A549 (cell line): ENCODE results near the gene DCAF6. TPM values are rescaled to one million over a fixed set of nuclear protein-coding genes. Genes with fewer than 3 reads are reported as not detected.

ENCODE experiments used
- ATAC-seq, 2 experiments: fragments of 200-7000 bp in 1 of 2; fragments of >200 bp in 1 of 2; cut with Nextera tagmentation in 1 of 2; cut with Tn5 transposase in 1 of 2; 3 replicates each; pipeline versions ENCODE4 v1.8.0 to v1.9.1; 2018 to 2020; ENCODE audit warnings: mild to moderate bottlenecking in 1 of 2, moderate library complexity in 1 of 2
- CTCF ChIA-PET: fragments of 300-600 bp; sonication (Branson Sonifier 250); formaldehyde crosslinking; extraction: SDS; loops from one replicate; lab custom pipeline; 2021; ENCODE audit warnings: antibody characterized with exemption, inconsistent platforms; lab: Yijun Ruan, JAX
- POLR2A ChIA-PET: fragments of 350-600 bp; formaldehyde crosslinking; extraction: SDS; loops from one replicate; lab custom pipeline; 2021; ENCODE audit warnings: antibody characterized with exemption, inconsistent platforms; lab: Yijun Ruan, JAX
- DNase-seq, 2 experiments: peaks; one replicate each; pipeline versions ENCODE4 v3.0.0 to v3.0.0-alpha.2; 2011 to 2016; ENCODE audit warnings: low read depth in 1 of 2, low spot score in 1 of 2
- FAIRE-seq: peaks from 2 replicates; lab custom pipeline; 2011; peaks lifted over from hg19 to GRCh38; lab: Jason Lieb, UNC
- H3K27ac ChIP-seq, 2 experiments: fragments of >200 bp; sonication (Bioruptor Twin); formaldehyde crosslinking; 3 replicates each; pipeline ENCODE4 v1.5.1; 2016 to 2017
- H3K4me1 ChIP-seq: fragments of >200 bp; sonication (Bioruptor Twin); formaldehyde crosslinking; 3 replicates; pipeline ENCODE4 v1.6.1; 2016
- H3K4me2 ChIP-seq: fragments of >200 bp; sonication (Bioruptor Twin); formaldehyde crosslinking; 3 replicates; pipeline ENCODE4 v1.6.1; 2016
- H3K4me3 ChIP-seq: fragments of >200 bp; sonication (Bioruptor Twin); formaldehyde crosslinking; 3 replicates; pipeline ENCODE4 v1.5.1; 2016
- H3K9me3 ChIP-seq: fragments of >200 bp; sonication (Bioruptor Twin); formaldehyde crosslinking; 3 replicates; pipeline ENCODE4 v1.6.1; 2016
- CBX2 ChIP-seq: fragments of 200-600 bp; sonication (generic); IDR thresholded peaks from 2 replicates; pipeline ENCODE4 v1.6.1; 2016; ENCODE audit warnings: low read depth, mild to moderate bottlenecking, borderline replicate concordance
- E2F6 ChIP-seq: IDR thresholded peaks from 2 replicates; pipeline ENCODE4 v1.6.1; 2012; ENCODE audit warnings: low read depth, borderline replicate concordance
- ESRRA ChIP-seq: fragments of 150-350 bp; IDR thresholded peaks from 2 replicates; pipeline ENCODE4 v1.6.1; 2014; ENCODE audit warnings: mild to moderate bottlenecking, low read length, borderline replicate concordance
- FOXS1 ChIP-seq: fragments of 250-450 bp; sonication (Bioruptor Pico); IDR thresholded peaks from 2 replicates; pipeline ENCODE4 v1.5.0; 2020; ENCODE audit warnings: mild to moderate bottlenecking, moderate library complexity
- HES2 ChIP-seq: fragments of >200 bp; sonication (Bioruptor Twin); formaldehyde crosslinking; IDR thresholded peaks from 2 replicates; pipeline ENCODE4 v1.6.1; 2016
- HEYL ChIP-seq: fragments of 250-450 bp; sonication (Bioruptor Pico); IDR thresholded peaks from 2 replicates; pipeline ENCODE4 v1.8.0; 2021; ENCODE audit warnings: mild to moderate bottlenecking, moderate library complexity
- JUN ChIP-seq, 2 experiments: fragments of >200 bp; sonication (Bioruptor Twin); formaldehyde crosslinking; IDR thresholded peaks; 2 replicates in 1 of 2; 3 replicates in 1 of 2; pipeline ENCODE4 v1.6.1; 2016 to 2017
- JUNB ChIP-seq: fragments of >200 bp; sonication (Bioruptor Twin); formaldehyde crosslinking; IDR thresholded peaks from 2 replicates; pipeline ENCODE4 v1.6.1; 2016
- KDM5A ChIP-seq: fragments of 200-600 bp; sonication (generic); IDR thresholded peaks from 2 replicates; pipeline ENCODE4 v1.6.1; 2016; ENCODE audit warnings: antibody characterized with exemption, mild to moderate bottlenecking
- NR3C1 ChIP-seq: fragments of >200 bp; sonication (Bioruptor Twin); formaldehyde crosslinking; IDR thresholded peaks from 3 replicates; pipeline ENCODE4 v1.6.1; 2017
- POLR2AphosphoS2 ChIP-seq: conservative IDR thresholded peaks from 2 replicates; pipeline ENCODE4 v1.6.1; 2012; ENCODE audit warnings: low read length, improper control_type of control experiment, inconsistent platforms
- RAD21 ChIP-seq, 2 experiments: fragments of >200 bp in 1 of 2; sonication (Bioruptor Twin) in 1 of 2; formaldehyde crosslinking in 1 of 2; IDR thresholded peaks in 1 of 2; conservative IDR thresholded peaks in 1 of 2; 2 replicates in 1 of 2; 3 replicates in 1 of 2; pipeline ENCODE4 v1.6.1; 2012 to 2018; ENCODE audit warnings: inconsistent platforms in 1 of 2
- RCOR1 ChIP-seq: fragments of 150-350 bp; IDR thresholded peaks from 2 replicates; pipeline ENCODE4 v1.6.1; 2014; ENCODE audit warnings: antibody characterized with exemption, low read length, low read depth
- RFX5 ChIP-seq: fragments of 450-650 bp; IDR thresholded peaks from 2 replicates; pipeline ENCODE4 v1.7.1; 2014; ENCODE audit warnings: antibody characterized with exemption, mild to moderate bottlenecking, moderate library complexity
- TFCP2L1 ChIP-seq: fragments of 250-450 bp; sonication (Bioruptor Pico); IDR thresholded peaks from 2 replicates; pipeline ENCODE4 v1.5.0; 2021; ENCODE audit warnings: mild to moderate bottlenecking
- ZC3H11A ChIP-seq: fragments of 450-650 bp; IDR thresholded peaks from 2 replicates; pipeline ENCODE4 v1.6.1; 2014; ENCODE audit warnings: antibody characterized with exemption, mild to moderate bottlenecking
- ZFP36 ChIP-seq: fragments of 450-650 bp; IDR thresholded peaks from 2 replicates; pipeline ENCODE4 v1.6.1; 2014; ENCODE audit warnings: borderline replicate concordance; ENCODE audit not compliant: partially characterized antibody
- ZNF302 ChIP-seq: fragments of 250-450 bp; sonication (Bioruptor Pico); IDR thresholded peaks from 2 replicates; pipeline ENCODE4 v1.9.0; 2021; ENCODE audit warnings: inconsistent platforms, mild to moderate bottlenecking, moderate library complexity
- WGBS: methylation state at CpG from one replicate; pipeline ENCODE4 v1.1.6; 2017; ENCODE audit errors: missing lambda C conversion rate; 5-methylcytosine and 5-hydroxymethylcytosine counted together
- polyA plus RNA-seq, 4 experiments: library from polyadenylated mRNA; depleted of rRNA in 3 of 4; stranded (reverse); fragments of >200 nt; fragmentation: RNase III in 1 of 4; extraction: RNeasy Plus Mini Kit Qiagen cat#74134 plus additional on column Dnase treatment in 1 of 4; gene quantifications; 2 replicates in 3 of 4; 3 replicates in 1 of 4; pipeline ENCODE4 v1.2.3, GENCODE V29; 2011 to 2017
- TF ChIP-seq, protein P1 (sequence below): fragments of >200 bp; sonication (Bioruptor Twin); formaldehyde crosslinking; IDR thresholded peaks from 3 replicates; pipeline ENCODE4 v1.5.1; 2016
- TF ChIP-seq, protein P2 (sequence below): IDR thresholded peaks from 2 replicates; pipeline ENCODE4 v1.6.1; 2012
- TF ChIP-seq, protein P3 (sequence below): IDR thresholded peaks from 2 replicates; pipeline ENCODE4 v1.6.1; 2012

The DCAF6 gene
- polyA plus RNA-seq, 2 of the 4 experiments (the other 2 are of a cell fraction) = 39.9 to 74.7 TPM

DNA sequence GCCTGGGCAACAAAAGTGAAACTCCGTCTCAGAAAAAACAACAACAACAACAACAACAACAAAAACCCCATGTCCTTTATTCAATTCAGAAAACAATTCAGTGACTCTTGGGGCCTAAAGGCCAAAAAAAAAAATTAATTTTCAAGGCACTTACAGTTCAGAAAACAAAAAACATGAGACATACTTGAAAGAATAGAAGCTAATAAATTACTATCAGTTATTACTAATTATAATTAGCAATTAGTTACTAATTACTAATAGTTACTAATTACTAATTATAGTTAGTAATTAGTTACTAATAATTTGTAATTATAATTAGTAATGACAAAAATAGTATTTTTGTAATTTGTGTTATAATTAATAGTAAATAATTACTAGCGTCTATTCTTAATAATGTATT lies 57.2 kb downstream of the DCAF6 start:
- DNase-seq (no peak), ATAC-seq (no peak), FAIRE-seq (no peak)
- Histone ChIP-seq H3K4me2 (no peak overlapping the region), H3K27ac (no peak overlapping the region), H3K4me3 (no peak overlapping the region), H3K9me3 (no peaks in the 10 kb centered on the region), H3K4me1 (no peaks in the 10 kb centered on the region)
- POLR2A ChIA-PET = no interaction called here
- no peak for TF ChIP-seq POLR2AphosphoS2
- no peak for TF ChIP-seq RAD21 (conservative IDR thresholded peaks at IDR 0.05 in 1 of 2, IDR thresholded peaks at IDR 0.05 in 1 of 2)
- no peak for TF ChIP-seq KDM5A
- TF ChIP-seq RCOR1 = no peak
- no peak for TF ChIP-seq E2F6
- 88% methylated on average over 2 of the region's 2 CpGs for WGBS
- CTCF ChIA-PET = no interaction called here

- WGBS = 72% methylated on average over 2 of the region's 2 CpGs
- ChIA-PET POLR2A (no interaction called here), CTCF (no interaction called here)
- no peak for DNase-seq
- Histone ChIP-seq H3K9me3 (no peaks in the 10 kb centered on the region), H3K27ac (no peak overlapping the region), H3K4me1 (no peaks in the 10 kb centered on the region), H3K4me2 (no peak overlapping the region), H3K4me3 (no peak overlapping the region)
- no peak for ATAC-seq
- TF ChIP-seq ZC3H11A (no peak), JUNB (no peak)
- no peak for FAIRE-seq
Observed at GRCh38 chr1:167994560-167994959, 58.1 kb downstream of the DCAF6 start.

GRCh38 chr1:167995038-167995437 lies 58.6 kb downstream of the DCAF6 start:
- 98% methylated on average over 3 of the region's 3 CpGs for whole genome bisulfite sequencing
- no peak overlapping the region for H3K27ac ChIP-seq

More at GRCh38 chr1:167995038-167995437, 58.6 kb downstream of the DCAF6 start:
- H3K4me3 ChIP-seq = no peak overlapping the region
- FAIRE-seq (no peak), DNase-seq (no peak), ATAC-seq (no peak)
- H3K9me3 ChIP-seq = no peaks in the 10 kb centered on the region
- no peak overlapping the region for H3K4me2 ChIP-seq
- POLR2A ChIA-PET = no interaction called here
- CTCF ChIA-PET = no interaction called here
- H3K4me1 ChIP-seq = no peaks in the 10 kb centered on the region
- TF ChIP-seq JUN (IDR thresholded peaks at IDR 0.05) = no peak
- no peak for TF ChIP-seq E2F6
- TF ChIP-seq, protein P1, sequence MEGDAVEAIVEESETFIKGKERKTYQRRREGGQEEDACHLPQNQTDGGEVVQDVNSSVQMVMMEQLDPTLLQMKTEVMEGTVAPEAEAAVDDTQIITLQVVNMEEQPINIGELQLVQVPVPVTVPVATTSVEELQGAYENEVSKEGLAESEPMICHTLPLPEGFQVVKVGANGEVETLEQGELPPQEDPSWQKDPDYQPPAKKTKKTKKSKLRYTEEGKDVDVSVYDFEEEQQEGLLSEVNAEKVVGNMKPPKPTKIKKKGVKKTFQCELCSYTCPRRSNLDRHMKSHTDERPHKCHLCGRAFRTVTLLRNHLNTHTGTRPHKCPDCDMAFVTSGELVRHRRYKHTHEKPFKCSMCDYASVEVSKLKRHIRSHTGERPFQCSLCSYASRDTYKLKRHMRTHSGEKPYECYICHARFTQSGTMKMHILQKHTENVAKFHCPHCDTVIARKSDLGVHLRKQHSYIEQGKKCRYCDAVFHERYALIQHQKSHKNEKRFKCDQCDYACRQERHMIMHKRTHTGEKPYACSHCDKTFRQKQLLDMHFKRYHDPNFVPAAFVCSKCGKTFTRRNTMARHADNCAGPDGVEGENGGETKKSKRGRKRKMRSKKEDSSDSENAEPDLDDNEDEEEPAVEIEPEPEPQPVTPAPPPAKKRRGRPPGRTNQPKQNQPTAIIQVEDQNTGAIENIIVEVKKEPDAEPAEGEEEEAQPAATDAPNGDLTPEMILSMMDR = no peak
- no peak for TF ChIP-seq TFCP2L1
- no peak for TF ChIP-seq ZNF302
- no peak for TF ChIP-seq RFX5
- TF ChIP-seq NR3C1 = no peak
- TF ChIP-seq, protein P2, sequence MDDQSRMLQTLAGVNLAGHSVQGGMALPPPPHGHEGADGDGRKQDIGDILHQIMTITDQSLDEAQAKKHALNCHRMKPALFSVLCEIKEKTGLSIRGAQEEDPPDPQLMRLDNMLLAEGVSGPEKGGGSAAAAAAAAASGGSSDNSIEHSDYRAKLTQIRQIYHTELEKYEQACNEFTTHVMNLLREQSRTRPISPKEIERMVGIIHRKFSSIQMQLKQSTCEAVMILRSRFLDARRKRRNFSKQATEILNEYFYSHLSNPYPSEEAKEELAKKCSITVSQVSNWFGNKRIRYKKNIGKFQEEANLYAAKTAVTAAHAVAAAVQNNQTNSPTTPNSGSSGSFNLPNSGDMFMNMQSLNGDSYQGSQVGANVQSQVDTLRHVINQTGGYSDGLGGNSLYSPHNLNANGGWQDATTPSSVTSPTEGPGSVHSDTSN = no peak
- TF ChIP-seq FOXS1 = no peak
- TF ChIP-seq HES2 = no peak
- no peak for TF ChIP-seq HEYL
- no peak for TF ChIP-seq CBX2
- TF ChIP-seq ZFP36 = no peak
- no peak for TF ChIP-seq RAD21 (conservative IDR thresholded peaks at IDR 0.05 in 1 of 2, IDR thresholded peaks at IDR 0.05 in 1 of 2)
- TF ChIP-seq ZC3H11A = no peak
- TF ChIP-seq, protein P3, sequence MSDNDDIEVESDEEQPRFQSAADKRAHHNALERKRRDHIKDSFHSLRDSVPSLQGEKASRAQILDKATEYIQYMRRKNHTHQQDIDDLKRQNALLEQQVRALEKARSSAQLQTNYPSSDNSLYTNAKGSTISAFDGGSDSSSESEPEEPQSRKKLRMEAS = no peak
- TF ChIP-seq ESRRA = no peak
